Mucosa of rectum (tissue), 2 donors: ENCODE measurements around the gene PXDC1.
"Not testable (repeated sequence)": the region's sequence is repeated elsewhere in the genome, so short reads cannot be mapped to it uniquely, and the experiment has no call there.

Experiments used
- H3K27ac ChIP-seq, 2 donors: one replicate each; pipeline ENCODE4 v1.7.0; 2013; ENCODE audit warnings: inconsistent platforms in 2 of 2, low read depth in 2 of 2, low read length in 2 of 2
- H3K27me3 ChIP-seq, 2 donors: one replicate each; pipeline ENCODE4 v1.7.0; 2013; ENCODE audit warnings: low read length in 2 of 2; ENCODE audit not compliant: control insufficient read depth in 2 of 2, insufficient read depth in 2 of 2
- H3K36me3 ChIP-seq, 2 donors: one replicate each; pipeline ENCODE4 v1.7.0; 2013; ENCODE audit warnings: low read length in 2 of 2; ENCODE audit not compliant: control insufficient read depth in 2 of 2, insufficient read depth in 2 of 2
- H3K4me1 ChIP-seq, 2 donors: one replicate each; pipeline ENCODE4 v1.7.0; 2013; ENCODE audit warnings: low read length in 2 of 2, mild to moderate bottlenecking in 1 of 2; ENCODE audit not compliant: control insufficient read depth in 2 of 2, insufficient read depth in 2 of 2
- H3K4me3 ChIP-seq, 2 donors: one replicate each; pipeline ENCODE4 v1.7.0; 2013; ENCODE audit warnings: low read length in 2 of 2
- H3K9ac ChIP-seq, 2 donors: one replicate each; pipeline ENCODE4 v1.7.0; 2013; ENCODE audit warnings: low read length in 2 of 2, low read depth in 1 of 2, mild to moderate bottlenecking in 1 of 2
- H3K9me3 ChIP-seq, 2 donors: one replicate each; pipeline ENCODE4 v1.7.0; 2013; ENCODE audit warnings: low read length in 2 of 2; ENCODE audit not compliant: control insufficient read depth in 2 of 2
- donor health status: healthy.
- donor health status: Normal muscosa, but diverticular disease.

PXDC1 gene

GRCh38 chr6:3695065-3695817 is 56.3 kb downstream of the PXDC1 start:
- Histone ChIP-seq H3K9ac (no peak overlapping the region), H3K27ac (no peak overlapping the region), H3K27me3 (peaks cover 0 to 4% of the 10 kb centered on the region in 2 donors), H3K36me3 (no peaks in the 10 kb centered on the region), H3K4me3 (no peak overlapping the region), H3K4me1 (no peaks in the 10 kb centered on the region), H3K9me3 (no peaks in the 10 kb centered on the region)

DNA sequence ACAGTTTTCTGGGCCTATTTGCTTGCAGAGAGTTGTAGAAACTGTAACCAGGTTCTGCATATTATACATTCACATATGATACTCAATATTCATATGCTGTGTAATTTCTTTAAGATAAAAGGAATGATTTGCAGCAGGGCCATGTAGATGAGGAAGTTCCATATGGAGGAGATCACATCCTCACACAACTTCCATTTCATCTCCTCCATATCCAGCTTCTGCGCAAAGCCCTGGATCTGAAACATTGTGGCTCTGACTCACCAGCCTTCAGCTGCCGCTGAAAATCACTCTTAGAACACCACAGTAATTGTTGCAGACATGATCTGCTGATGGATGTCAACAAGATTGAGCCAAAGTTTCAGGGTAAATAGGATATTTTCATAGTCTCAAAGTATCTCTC is 57.7 kb downstream of the PXDC1 start:
- Histone ChIP-seq H3K4me1 (no peaks in the 10 kb centered on the region), H3K9me3 (no peaks in the 10 kb centered on the region), H3K9ac (no peak overlapping the region), H3K27me3 (peaks cover 0 to 4% of the 10 kb centered on the region in 2 donors), H3K36me3 (no peaks in the 10 kb centered on the region), H3K4me3 (no peak overlapping the region), H3K27ac (no peak overlapping the region)

DNA sequence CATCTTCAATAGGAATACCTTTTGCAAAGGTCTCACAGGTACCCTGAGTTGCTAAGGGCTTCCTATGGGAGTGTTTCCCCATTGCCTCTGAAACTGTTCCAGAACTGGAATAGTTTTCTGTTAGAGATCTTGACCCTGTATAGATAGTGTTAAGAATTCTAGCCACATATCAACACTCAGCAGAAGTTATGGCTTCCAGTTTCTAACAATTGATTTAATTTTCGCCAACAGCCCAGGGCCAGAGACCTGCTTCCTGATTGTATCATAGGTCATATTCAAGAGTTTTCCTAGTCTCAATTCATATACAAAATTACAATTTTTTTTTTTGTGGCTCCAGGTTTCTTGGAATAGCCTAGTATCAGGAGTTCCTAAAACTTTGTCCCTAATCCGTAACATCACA is 61.0 kb downstream of the PXDC1 start:
- Histone ChIP-seq H3K27me3 (no peaks in the 10 kb centered on the region), H3K4me3 (no peak overlapping the region), H3K9me3 (no peaks in the 10 kb centered on the region), H3K9ac (no peak overlapping the region), H3K4me1 (no peaks in the 10 kb centered on the region), H3K36me3 (no peaks in the 10 kb centered on the region), H3K27ac (no peak overlapping the region)

GRCh38 chr6:3687847-3688246 is 63.7 kb downstream of the PXDC1 start:
- no peak overlapping the region for H3K27ac ChIP-seq
- no peak overlapping the region for H3K4me3 ChIP-seq
- H3K4me1 ChIP-seq, result no peaks in the 10 kb centered on the region
- H3K36me3 ChIP-seq, result no peaks in the 10 kb centered on the region
- no peak overlapping the region for H3K9ac ChIP-seq
- H3K27me3 ChIP-seq, result no peaks in the 10 kb centered on the region
- H3K9me3 ChIP-seq, result no peaks in the 10 kb centered on the region

DNA sequence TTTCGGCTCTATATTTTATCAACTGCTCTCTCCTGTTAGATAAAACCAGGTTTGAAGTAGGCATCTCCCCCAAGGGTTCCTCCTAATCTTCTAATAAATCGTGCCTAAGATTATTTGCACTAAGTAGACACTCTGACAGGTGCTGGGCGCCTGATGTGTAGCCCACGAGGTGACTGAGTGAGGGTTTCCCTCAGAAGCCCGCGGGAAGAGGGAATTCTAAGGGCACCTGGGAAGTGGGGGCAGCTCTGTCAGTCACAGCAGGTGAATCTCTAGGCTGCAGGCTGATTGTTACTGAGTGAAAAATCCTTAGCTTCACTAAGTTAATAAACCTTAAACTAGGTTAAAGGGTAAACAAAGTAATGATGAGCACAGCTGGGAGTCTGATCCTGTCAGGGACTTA is 68.2 kb downstream of the PXDC1 start:
- Histone ChIP-seq H3K36me3 (no peaks in the 10 kb centered on the region), H3K27ac (no peak overlapping the region)

GRCh38 chr6:3678946-3679345 is 72.6 kb downstream of the PXDC1 start:
- H3K36me3 ChIP-seq, result no peaks in the 10 kb centered on the region
- no peaks in the 10 kb centered on the region for H3K9me3 ChIP-seq
- H3K4me3 ChIP-seq, result no peak overlapping the region
- no peaks in the 10 kb centered on the region for H3K4me1 ChIP-seq
- no peak overlapping the region for H3K27ac ChIP-seq
- no peak overlapping the region for H3K9ac ChIP-seq
- no peaks in the 10 kb centered on the region for H3K27me3 ChIP-seq

More for the DNA sequence above, 68.2 kb downstream of the PXDC1 start:
- no peak overlapping the region for H3K9ac ChIP-seq
- H3K9me3 ChIP-seq, result no peaks in the 10 kb centered on the region
- no peak overlapping the region for H3K4me3 ChIP-seq
- H3K27me3 ChIP-seq, result no peaks in the 10 kb centered on the region
- no peaks in the 10 kb centered on the region for H3K4me1 ChIP-seq

GRCh38 chr6:3677751-3678150 is 73.8 kb downstream of the PXDC1 start:
- not testable (repeated sequence) for H3K27ac ChIP-seq, H3K36me3 ChIP-seq

GRCh38 chr6:3677351-3677750 is 74.2 kb downstream of the PXDC1 start:
- H3K27ac ChIP-seq, H3K9ac ChIP-seq, H3K4me1 ChIP-seq, H3K9me3 ChIP-seq, H3K27me3 ChIP-seq, H3K36me3 ChIP-seq, H3K4me3 ChIP-seq: not testable (repeated sequence)

More at GRCh38 chr6:3677751-3678150, 73.8 kb downstream of the PXDC1 start:
- H3K9me3 ChIP-seq, H3K27me3 ChIP-seq, H3K4me1 ChIP-seq, H3K4me3 ChIP-seq, H3K9ac ChIP-seq: not testable (repeated sequence)
